C4-2B (cell line): ENCODE data around the gene TAB2.

Source experiments
- H3K27ac ChIP-seq: fragments of 450-650 bp; 2 replicates; pipeline ENCODE4 v1.5.1; 2017
- ZFX ChIP-seq: fragments of 450-650 bp; IDR thresholded peaks from 2 replicates; pipeline ENCODE4 v1.6.1; 2017
- TF ChIP-seq, protein P1 (sequence below): fragments of 450-650 bp; conservative IDR thresholded peaks from 2 replicates; pipeline ENCODE4 v1.5.1; 2017; ENCODE audit warnings: mild to moderate bottlenecking

Gene TAB2

DNA sequence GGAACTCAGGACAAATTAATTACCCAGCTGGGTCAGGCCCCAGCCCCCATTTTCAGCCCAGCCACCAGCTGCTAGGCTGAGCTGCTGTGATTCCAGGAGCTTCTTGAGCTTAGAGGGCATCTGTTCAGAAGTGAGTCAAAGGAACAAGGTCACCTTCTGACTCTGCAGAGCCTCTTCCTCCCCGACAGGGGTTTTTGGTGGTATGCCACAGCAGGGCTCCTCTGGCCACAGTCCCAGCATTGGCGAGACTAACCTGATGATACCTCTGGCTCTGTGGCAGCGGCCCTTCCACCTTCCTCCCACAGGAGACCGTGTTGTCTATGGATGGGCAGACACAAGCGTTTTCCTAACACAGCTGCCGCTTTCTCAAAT, 127.6 kb downstream of the TAB2 start:
- TF ChIP-seq, protein P1, sequence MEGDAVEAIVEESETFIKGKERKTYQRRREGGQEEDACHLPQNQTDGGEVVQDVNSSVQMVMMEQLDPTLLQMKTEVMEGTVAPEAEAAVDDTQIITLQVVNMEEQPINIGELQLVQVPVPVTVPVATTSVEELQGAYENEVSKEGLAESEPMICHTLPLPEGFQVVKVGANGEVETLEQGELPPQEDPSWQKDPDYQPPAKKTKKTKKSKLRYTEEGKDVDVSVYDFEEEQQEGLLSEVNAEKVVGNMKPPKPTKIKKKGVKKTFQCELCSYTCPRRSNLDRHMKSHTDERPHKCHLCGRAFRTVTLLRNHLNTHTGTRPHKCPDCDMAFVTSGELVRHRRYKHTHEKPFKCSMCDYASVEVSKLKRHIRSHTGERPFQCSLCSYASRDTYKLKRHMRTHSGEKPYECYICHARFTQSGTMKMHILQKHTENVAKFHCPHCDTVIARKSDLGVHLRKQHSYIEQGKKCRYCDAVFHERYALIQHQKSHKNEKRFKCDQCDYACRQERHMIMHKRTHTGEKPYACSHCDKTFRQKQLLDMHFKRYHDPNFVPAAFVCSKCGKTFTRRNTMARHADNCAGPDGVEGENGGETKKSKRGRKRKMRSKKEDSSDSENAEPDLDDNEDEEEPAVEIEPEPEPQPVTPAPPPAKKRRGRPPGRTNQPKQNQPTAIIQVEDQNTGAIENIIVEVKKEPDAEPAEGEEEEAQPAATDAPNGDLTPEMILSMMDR, result no peak
- TF ChIP-seq ZFX, result no peak

DNA sequence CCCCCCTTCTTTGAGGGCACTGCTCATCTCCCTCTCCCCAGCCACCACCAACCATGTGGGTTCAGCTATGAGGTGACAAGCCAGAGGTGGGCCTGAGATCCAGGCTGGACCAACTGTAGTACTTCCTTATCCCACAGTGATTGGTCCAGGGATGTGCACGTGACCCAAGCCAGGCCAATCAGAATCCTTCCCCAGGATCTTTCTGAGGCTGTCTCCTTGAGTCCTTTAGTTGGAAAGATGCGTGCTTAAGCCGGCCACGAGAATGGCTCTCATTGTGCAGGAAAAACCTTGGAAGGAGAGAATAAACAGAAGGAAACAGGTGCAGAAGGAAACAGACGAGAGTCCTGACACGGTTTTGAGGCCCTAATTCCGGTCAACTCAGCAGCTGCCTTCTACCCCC, 128.1 kb downstream of the TAB2 start:
- H3K27ac ChIP-seq, result 0 out of 2 replicates have a peak overlapping the region, but pooled peaks have one; percentile 8
- no peak for TF ChIP-seq ZFX

More for the DNA sequence above, 127.6 kb downstream of the TAB2 start:
- peak overlapping the region; percentile 8; the same call in 1 of the 2 replicates for H3K27ac ChIP-seq

DNA sequence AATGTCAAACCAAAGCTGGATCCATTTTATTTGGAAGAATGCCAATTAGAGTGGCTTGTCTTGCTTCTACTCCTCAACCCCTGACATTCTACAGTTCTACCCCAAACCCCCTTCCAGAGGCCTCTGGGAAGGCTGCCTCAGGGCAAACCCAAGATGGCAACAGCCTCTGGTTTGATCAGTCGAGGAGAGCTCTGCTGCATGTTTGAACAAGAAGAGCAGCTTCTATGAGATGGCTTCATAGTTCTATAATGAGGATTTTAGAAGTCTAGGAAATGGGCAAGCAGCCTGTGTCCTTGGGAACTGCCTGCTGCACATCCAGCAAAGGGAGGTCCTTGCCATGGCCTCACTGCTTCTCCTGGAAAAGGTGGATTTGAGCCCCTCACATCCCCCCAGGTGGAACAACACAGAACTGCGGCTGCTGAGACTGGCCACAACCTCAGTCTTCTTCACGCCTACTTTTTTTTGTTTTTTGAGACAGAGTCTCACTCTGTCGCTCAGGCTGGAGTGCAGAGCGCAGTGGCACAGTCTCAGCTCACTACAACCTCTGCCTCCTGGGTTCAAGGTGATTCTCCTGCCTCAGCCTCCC, 129.4 kb downstream of the TAB2 start:
- TF ChIP-seq ZFX, result no peak
- TF ChIP-seq, protein P1, result no peak
- no peak overlapping the region for H3K27ac ChIP-seq

DNA sequence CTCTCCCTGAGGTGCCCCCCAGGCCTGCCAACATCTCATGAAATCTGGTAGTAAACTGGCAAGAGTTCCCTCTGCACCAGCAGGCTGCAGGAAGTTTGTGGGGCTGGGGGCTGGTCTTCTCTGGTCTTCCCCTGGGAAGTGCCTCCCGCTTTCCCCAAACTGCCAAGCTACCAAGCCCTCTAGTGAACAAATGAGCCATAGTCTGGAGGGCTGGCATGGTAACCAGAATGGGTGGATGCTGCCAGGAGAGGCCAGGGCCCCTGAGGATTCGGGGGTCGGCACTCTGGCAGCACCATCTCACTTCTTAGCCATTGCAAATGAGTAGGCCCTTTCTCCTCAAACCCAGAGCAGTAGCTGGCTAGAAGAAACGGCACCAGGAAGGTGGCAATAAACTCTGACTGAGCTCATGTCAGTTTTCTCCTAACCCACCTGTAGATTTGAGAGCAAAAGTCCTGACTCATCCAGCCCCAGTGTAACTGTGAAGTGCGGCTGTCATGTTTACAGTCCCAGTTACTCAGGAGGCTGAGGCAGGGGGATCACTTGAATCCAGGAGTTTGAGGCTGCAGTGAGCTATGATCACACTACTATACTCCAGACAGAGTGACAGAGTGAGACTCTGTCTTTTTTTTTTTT, 131.4 kb downstream of the TAB2 start:
- TF ChIP-seq ZFX, result no peak
- TF ChIP-seq, protein P1, result no peak
- H3K27ac ChIP-seq, result no peak overlapping the region

DNA sequence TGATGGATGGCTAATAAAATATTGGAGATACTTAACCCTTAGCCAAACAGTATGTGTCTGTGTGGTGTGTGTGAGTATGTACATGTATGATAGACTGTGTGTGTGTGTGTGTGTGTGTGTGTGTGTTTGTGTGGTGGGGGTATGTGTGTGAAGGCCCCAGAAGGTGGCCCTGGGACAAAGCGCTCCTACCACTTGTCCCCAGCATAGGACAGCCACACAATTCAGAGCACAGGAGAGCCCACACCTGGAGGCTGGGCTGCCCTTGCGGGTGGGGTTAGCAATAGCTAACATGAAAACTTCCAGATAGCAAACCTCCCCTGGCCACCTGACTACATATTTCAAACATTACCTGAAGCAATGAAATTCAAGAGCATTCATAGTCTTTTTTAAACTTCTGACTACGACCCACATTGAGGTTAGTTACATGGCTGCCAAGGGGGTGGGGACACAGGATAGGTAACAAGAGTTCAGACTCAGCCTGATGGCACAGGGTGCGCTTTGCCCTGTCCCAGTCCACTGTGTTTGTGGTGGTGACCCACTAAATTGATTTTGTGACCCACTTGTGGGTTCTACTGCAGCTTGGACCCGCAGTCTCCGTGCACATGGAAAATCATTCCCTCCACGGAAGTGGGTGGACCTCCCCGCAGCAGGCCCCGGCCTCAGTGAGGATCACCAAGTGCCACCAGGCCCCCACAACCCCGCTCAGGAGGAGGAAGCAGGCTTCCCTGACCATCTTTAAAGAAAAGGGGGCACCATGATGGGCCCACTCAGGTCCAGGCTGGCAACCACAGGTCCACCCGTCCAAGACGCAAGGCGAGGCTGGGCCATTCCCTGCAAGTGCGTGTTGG, 132.5 kb downstream of the TAB2 start:
- TF ChIP-seq ZFX, result no peak
- TF ChIP-seq, protein P1, result no peak
- no peak overlapping the region for H3K27ac ChIP-seq

DNA sequence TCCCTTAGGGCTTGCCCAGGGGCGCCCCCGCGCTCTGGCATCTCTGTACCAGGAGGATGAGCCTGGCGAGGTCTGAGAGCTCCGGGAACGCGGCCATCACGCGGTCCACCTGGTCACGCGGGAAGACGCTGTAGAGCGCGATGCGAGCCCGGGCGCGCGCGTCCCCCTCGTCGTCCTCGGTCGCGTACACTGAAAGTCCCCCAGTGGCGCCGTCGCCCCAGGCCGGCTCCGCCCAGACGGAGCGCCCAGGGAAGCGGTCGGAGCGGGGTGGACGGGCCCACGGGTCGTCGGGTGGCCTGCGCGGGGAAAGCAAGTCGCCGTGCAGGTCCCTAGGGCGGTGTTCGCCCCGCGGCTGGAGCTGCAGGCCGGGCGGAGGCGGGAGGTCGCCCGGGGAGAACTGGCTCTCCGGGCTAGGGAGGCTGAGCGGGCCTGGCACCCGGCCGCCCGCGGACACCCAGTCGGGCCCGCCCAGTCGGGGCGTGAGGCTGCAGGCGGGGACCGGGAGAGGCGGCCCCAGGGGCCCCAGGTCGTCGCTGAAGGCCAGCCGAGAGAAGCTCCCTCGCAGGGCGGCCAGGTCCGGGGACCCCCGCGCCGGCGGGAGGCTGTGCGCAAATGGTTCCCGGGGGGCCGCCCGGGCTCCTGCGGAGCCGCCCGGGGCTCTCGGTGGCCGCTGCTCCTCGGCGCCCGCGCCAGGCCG, 133.3 kb downstream of the TAB2 start:
- H3K27ac ChIP-seq, result no peak overlapping the region
- no peak for TF ChIP-seq ZFX
- TF ChIP-seq, protein P1, result no peak

DNA sequence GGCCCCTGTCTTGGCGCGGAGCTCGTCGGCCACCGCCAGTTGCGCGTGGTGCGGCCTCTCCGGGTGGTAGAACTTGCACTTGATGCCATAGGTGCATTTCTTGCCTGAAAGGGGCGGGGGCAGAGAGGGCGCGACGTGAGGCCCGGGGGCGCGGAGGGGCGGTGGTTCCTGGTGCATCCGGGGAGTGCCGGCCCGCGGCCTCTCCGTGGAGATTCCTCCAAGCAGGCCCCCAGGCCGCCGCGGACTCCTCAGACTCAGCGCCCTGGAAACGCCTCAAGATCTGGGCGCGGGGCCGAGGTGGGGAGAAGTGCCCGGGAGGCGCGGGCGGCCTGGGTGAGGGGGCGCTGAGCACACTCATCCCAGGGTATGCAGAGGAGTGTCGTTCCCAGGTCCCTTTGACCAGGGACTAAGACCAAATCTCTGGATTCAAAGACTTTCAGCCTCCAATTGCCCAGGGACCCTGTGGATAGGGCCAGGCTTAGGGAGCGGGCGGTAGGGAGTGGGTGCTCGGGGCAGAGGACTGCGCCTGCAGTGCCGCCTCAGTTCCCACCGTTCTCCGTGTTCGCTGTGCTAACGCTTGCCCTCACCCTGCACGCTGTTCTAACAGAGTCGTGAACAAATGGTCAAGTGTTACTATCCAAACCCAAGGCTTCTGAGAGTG, 134.0 kb downstream of the TAB2 start:
- H3K27ac ChIP-seq, result no peak overlapping the region
- TF ChIP-seq, protein P1, result no peak
- TF ChIP-seq ZFX, result no peak
